HepG2 (cell line): Measurements from ENCODE around the gene ASB9. TPM values are rescaled to one million over a fixed set of nuclear protein-coding genes. Genes with fewer than 3 reads are reported as not detected.
A peak's percentile ranks its signal among the peaks of the same experiment; 100 is the strongest.

Experiments used
- E2F2 ChIP-seq: sonication (generic); formaldehyde crosslinking; IDR thresholded peaks from 2 replicates; pipeline ENCODE4 v1.4.0; 2020; ENCODE audit warnings: missing genetic modification reagents, borderline replicate concordance
- HMGXB3 ChIP-seq: sonication (generic); formaldehyde crosslinking; IDR thresholded peaks from 2 replicates; pipeline ENCODE4 v1.4.0; 2020; ENCODE audit warnings: missing genetic modification reagents, borderline replicate concordance
- LBX2 ChIP-seq: sonication (generic); formaldehyde crosslinking; IDR thresholded peaks from 2 replicates; pipeline ENCODE4 v1.5.0; 2020; ENCODE audit warnings: missing genetic modification reagents, mild to moderate bottlenecking, borderline replicate concordance
- MAX ChIP-seq: IDR thresholded peaks from 2 replicates; pipeline ENCODE4 v1.6.1; 2012; ENCODE audit warnings: inconsistent platforms
- NBN ChIP-seq: fragments of 450-650 bp; conservative IDR thresholded peaks from 2 replicates; pipeline ENCODE4 v1.6.1; 2017
- NFE2L1 ChIP-seq: sonication (generic); formaldehyde crosslinking; IDR thresholded peaks from 2 replicates; pipeline ENCODE4 v1.4.0; 2020; ENCODE audit warnings: missing genetic modification reagents, mild to moderate bottlenecking, borderline replicate concordance
- NFE2L2 ChIP-seq: fragments of 150-350 bp; IDR thresholded peaks from 2 replicates; pipeline ENCODE4 v1.6.1; 2014; ENCODE audit warnings: low read length
- PBX2 ChIP-seq: IDR thresholded peaks from 2 replicates; pipeline ENCODE4 v1.6.1; 2016; ENCODE audit warnings: control low read depth
- RBFOX2 ChIP-seq: fragments of 200-400 bp; formaldehyde crosslinking; IDR thresholded peaks from 2 replicates; pipeline ENCODE4 v1.6.1; 2017; ENCODE audit warnings: low read depth, mild to moderate bottlenecking, low read length
- SIX1 ChIP-seq: sonication (generic); formaldehyde crosslinking; IDR thresholded peaks from 2 replicates; pipeline ENCODE4 v1.4.0; 2020; ENCODE audit warnings: missing genetic modification reagents, borderline replicate concordance
- TFE3 ChIP-seq: IDR thresholded peaks from 2 replicates; pipeline ENCODE4 v1.6.1; 2016
- ZFP91 ChIP-seq: sonication (generic); formaldehyde crosslinking; IDR thresholded peaks from 2 replicates; pipeline ENCODE4 v1.9.0; 2022; ENCODE audit warnings: missing genetic modification reagents, mild to moderate bottlenecking, borderline replicate concordance
- ZFY ChIP-seq: sonication (generic); formaldehyde crosslinking; IDR thresholded peaks from 2 replicates; pipeline ENCODE4 v1.4.0; 2020; ENCODE audit warnings: missing genetic modification reagents
- ZNF326 ChIP-seq: sonication (generic); formaldehyde crosslinking; IDR thresholded peaks from 2 replicates; pipeline ENCODE4 v1.4.0; 2020; ENCODE audit warnings: missing genetic modification reagents, borderline replicate concordance
- ZNF343 ChIP-seq: sonication (generic); formaldehyde crosslinking; IDR thresholded peaks from 2 replicates; pipeline ENCODE4 v1.4.0; 2020; ENCODE audit warnings: mild to moderate bottlenecking, missing genetic modification reagents
- ZNF367 ChIP-seq: sonication (generic); formaldehyde crosslinking; IDR thresholded peaks from 2 replicates; pipeline ENCODE4 v1.4.0; 2020; ENCODE audit warnings: missing genetic modification reagents, borderline replicate concordance
- ZNF501 ChIP-seq: sonication (generic); formaldehyde crosslinking; IDR thresholded peaks from 2 replicates; pipeline ENCODE4 v1.5.1; 2020; ENCODE audit warnings: mild to moderate bottlenecking, moderate library complexity, missing genetic modification reagents
- ZNF816 ChIP-seq: sonication (generic); formaldehyde crosslinking; IDR thresholded peaks from 2 replicates; pipeline ENCODE4 v1.8.0; 2022; ENCODE audit warnings: missing genetic modification reagents, mild to moderate bottlenecking, borderline replicate concordance
- polyA plus RNA-seq, 8 experiments: library from polyadenylated mRNA; depleted of rRNA in 3 of 8; stranded (reverse) in 7 of 8; unstranded in 1 of 8; fragments of >200 nt; fragmentation: Illumina TruSeq in 4 of 8; extraction: Trizol in 4 of 8; gene quantifications; 2 replicates each; pipeline versions ENCODE4 v1.2.1 to v1.2.3, GENCODE V29; 2011 to 2016; ENCODE audit warnings: low read depth in 4 of 8, missing spikeins in 1 of 8, mixed read lengths in 1 of 8; ENCODE audit not compliant: insufficient read depth in 1 of 8
- total RNA-seq, 5 experiments: library from RNA; depleted of rRNA; stranded (reverse); fragments of >200 nt; fragmentation: Illumina TruSeq; extraction: Trizol; gene quantifications; 2 replicates each; pipeline ENCODE4 v1.2.3, GENCODE V29; 2016; ENCODE audit warnings: low read depth in 1 of 5

The ASB9 gene
- total and polyA plus RNA-seq, 2 of the 13 experiments (the other 11 are each of a cell fraction or from before 2014, with no cell fraction given), result 4.2 to 13.8 TPM

- TF ChIP-seq E2F2 (CRISPR knock-in tag) (no peak), NFE2L1 (CRISPR knock-in tag) (no peak), ZNF326 (CRISPR knock-in tag) (no peak), MAX (peak; percentile 71), NBN (no peak), SIX1 (CRISPR knock-in tag) (no peak), ZNF501 (CRISPR knock-in tag) (peak; percentile 38; the same call in 1 of the 2 replicates), RBFOX2 (no peak), HMGXB3 (CRISPR knock-in tag) (no peak), ZNF343 (0 out of 2 replicates have a peak, but pooled peaks have one; percentile 40), PBX2 (CRISPR knock-in tag) (no peak), ZFP91 (CRISPR knock-in tag) (peak; percentile 62), ZFY (CRISPR knock-in tag) (no peak), NFE2L2 (no peak), ZNF367 (CRISPR knock-in tag) (no peak), LBX2 (no peak), ZNF816 (CRISPR knock-in tag) (no peak), TFE3 (CRISPR knock-in tag) (no peak)
Measured at GRCh38 chrX:15269618-15270521, at the start of gene ASB9 (continued).
